Mesenchymal stem cell (in vitro differentiated cells and primary cell): Measurements from ENCODE around the gene MAN2A1.

Source experiments
- DNase-seq: peaks from one replicate; pipeline ENCODE4 v3.0.0-alpha.2; 2013
- H2AFZ ChIP-seq: one replicate; pipeline ENCODE4 v1.6.1; 2013; ENCODE audit warnings: low read depth, mild to moderate bottlenecking, control low read depth, inconsistent platforms, low read length, moderate library complexity
- H2AK5ac ChIP-seq: 2 replicates; pipeline ENCODE4 v1.6.1; 2013; ENCODE audit warnings: low read length, moderate library complexity, mild to moderate bottlenecking, inconsistent platforms; ENCODE audit not compliant: severe bottlenecking
- H2BK120ac ChIP-seq: one replicate; pipeline ENCODE4 v1.6.1; 2013; ENCODE audit warnings: low read depth, mild to moderate bottlenecking, inconsistent platforms, low read length, moderate library complexity
- H2BK12ac ChIP-seq, 2 experiments: one replicate each; pipeline ENCODE4 v1.6.1; 2013; ENCODE audit warnings: inconsistent platforms in 2 of 2, low read length in 2 of 2, mild to moderate bottlenecking in 2 of 2, moderate library complexity in 2 of 2, control low read depth in 1 of 2
- H2BK15ac ChIP-seq: one replicate; pipeline ENCODE4 v1.6.1; 2013; ENCODE audit warnings: mild to moderate bottlenecking, low read depth, inconsistent platforms; ENCODE audit not compliant: poor library complexity, severe bottlenecking
- H2BK5ac ChIP-seq: 2 replicates; pipeline ENCODE4 v1.6.1; 2013; ENCODE audit warnings: low read depth, mild to moderate bottlenecking, low read length, control low read depth, inconsistent platforms; ENCODE audit not compliant: poor library complexity, severe bottlenecking
- H3K14ac ChIP-seq, 2 experiments: one replicate each; pipeline ENCODE4 v1.6.1; 2013; ENCODE audit warnings: inconsistent platforms in 2 of 2, low read length in 2 of 2, control low read depth in 1 of 2, mild to moderate bottlenecking in 1 of 2, moderate library complexity in 1 of 2
- H3K18ac ChIP-seq, 2 experiments: one replicate each; pipeline ENCODE4 v1.6.1; 2013; ENCODE audit warnings: inconsistent platforms in 2 of 2, low read length in 2 of 2, control low read depth in 1 of 2, low read depth in 1 of 2, mild to moderate bottlenecking in 1 of 2
- H3K23ac ChIP-seq, 2 experiments: one replicate each; pipeline ENCODE4 v1.6.1; 2013; ENCODE audit warnings: inconsistent platforms in 2 of 2, low read length in 2 of 2, mild to moderate bottlenecking in 2 of 2, moderate library complexity in 2 of 2, control low read depth in 1 of 2
- H3K27ac ChIP-seq: 2 replicates; pipeline ENCODE4 v1.5.1; 2013; ENCODE audit warnings: mild to moderate bottlenecking, moderate library complexity, low read length, control low read depth, inconsistent platforms; ENCODE audit not compliant: poor library complexity, severe bottlenecking
- H3K27me3 ChIP-seq, 2 experiments: 2 replicates each; pipeline versions ENCODE4 v1.6.1 to v1.7.0; 2013; ENCODE audit warnings: low read length in 2 of 2, mild to moderate bottlenecking in 2 of 2, moderate library complexity in 2 of 2, control low read depth in 1 of 2, inconsistent platforms in 1 of 2; ENCODE audit not compliant: control insufficient read depth in 1 of 2, insufficient read depth in 1 of 2
- H3K36me3 ChIP-seq, 2 experiments: 2 replicates each; pipeline versions ENCODE4 v1.6.1 to v1.7.0; 2013; ENCODE audit warnings: low read length in 2 of 2, control low read depth in 1 of 2, inconsistent platforms in 1 of 2, low read depth in 1 of 2, mild to moderate bottlenecking in 1 of 2; ENCODE audit not compliant: insufficient read depth in 2 of 2, control insufficient read depth in 1 of 2
- H3K4ac ChIP-seq, 2 experiments: one replicate each; pipeline ENCODE4 v1.6.1; 2013; ENCODE audit warnings: inconsistent platforms in 2 of 2, low read length in 2 of 2, mild to moderate bottlenecking in 2 of 2, moderate library complexity in 2 of 2, control low read depth in 1 of 2, low read depth in 1 of 2
- H3K4me1 ChIP-seq: 2 replicates; pipeline ENCODE4 v1.6.1; 2013; ENCODE audit warnings: low read depth, low read length, control low read depth; ENCODE audit not compliant: control insufficient read depth, insufficient read depth
- H3K4me2 ChIP-seq: 2 replicates; pipeline ENCODE4 v1.6.1; 2013; ENCODE audit warnings: low read length, mild to moderate bottlenecking, inconsistent platforms; ENCODE audit not compliant: poor library complexity, severe bottlenecking
- H3K4me3 ChIP-seq, 2 experiments: 2 replicates each; pipeline versions ENCODE4 v1.5.1 to v1.7.0; 2013; ENCODE audit warnings: low read length in 2 of 2, mild to moderate bottlenecking in 2 of 2, control low read depth in 1 of 2, low read depth in 1 of 2; ENCODE audit not compliant: insufficient read depth in 1 of 2
- H3K79me1 ChIP-seq: replicated peaks from 2 replicates; pipeline ENCODE4 v1.6.1; 2013; ENCODE audit warnings: mild to moderate bottlenecking, control low read depth, low read length, inconsistent platforms; ENCODE audit not compliant: poor library complexity, severe bottlenecking
- H3K9ac ChIP-seq: 2 replicates; pipeline ENCODE4 v1.7.0; 2013; ENCODE audit warnings: mild to moderate bottlenecking, low read length, moderate library complexity
- H3K9me3 ChIP-seq: 2 replicates; pipeline ENCODE4 v1.7.0; 2013; ENCODE audit warnings: mild to moderate bottlenecking, low read length; ENCODE audit not compliant: control insufficient read depth
- H4K8ac ChIP-seq: one replicate; pipeline ENCODE4 v1.6.1; 2013; ENCODE audit warnings: inconsistent platforms, mild to moderate bottlenecking, low read length, moderate library complexity
- H4K91ac ChIP-seq: one replicate; pipeline ENCODE4 v1.6.1; 2013; ENCODE audit warnings: mild to moderate bottlenecking, low read length, inconsistent platforms
- WGBS: methylation state at CpG from one replicate; pipeline ENCODE4 v1.1.7; 2013; ENCODE audit warnings: mixed read lengths; 5-methylcytosine and 5-hydroxymethylcytosine counted together

Gene MAN2A1

DNA sequence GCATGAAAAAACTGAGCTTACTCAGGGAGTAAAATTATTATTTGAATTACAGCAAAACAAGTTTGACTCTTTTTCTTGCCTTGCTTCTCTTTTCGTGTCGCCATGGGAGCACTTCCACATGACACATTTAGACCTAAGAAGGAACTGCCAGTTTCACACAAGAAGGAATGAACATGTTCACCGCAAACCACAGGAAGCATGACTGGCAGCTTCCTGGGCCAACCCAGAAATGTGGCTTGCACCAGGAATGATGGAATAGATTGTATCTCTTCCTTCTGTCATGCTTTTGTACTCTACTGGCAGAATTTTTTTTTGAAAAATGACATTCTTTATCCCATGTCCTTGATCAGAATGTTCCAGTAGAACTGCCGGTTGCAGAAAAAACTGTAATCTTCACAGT lies 32.9 kb upstream of the MAN2A1 start:
- Histone ChIP-seq H2BK5ac (no peak overlapping the region), H3K18ac (no peak overlapping the region), H3K79me1 (no peaks in the 10 kb centered on the region), H2BK15ac (no peak overlapping the region), H3K9ac (no peak overlapping the region), H3K9me3 (no peaks in the 10 kb centered on the region), H3K27me3 (no peaks in the 10 kb centered on the region), H4K91ac (no peak overlapping the region), H3K36me3 (no peaks in the 10 kb centered on the region), H2AFZ (no peak overlapping the region), H2BK120ac (no peak overlapping the region), H3K14ac (no peak overlapping the region), H3K4me1 (peaks cover 2% of the 10 kb centered on the region), H3K4ac (no peak overlapping the region), H3K27ac (no peak overlapping the region), H4K8ac (no peak overlapping the region), H3K23ac (no peak overlapping the region), H3K4me3 (no peak overlapping the region), H2BK12ac (no peak overlapping the region), H3K4me2 (no peak overlapping the region), H2AK5ac (no peak overlapping the region)
- WGBS, result 77% methylated on average over 4 of the region's 4 CpGs
- DNase-seq, result peak; percentile 82

DNA sequence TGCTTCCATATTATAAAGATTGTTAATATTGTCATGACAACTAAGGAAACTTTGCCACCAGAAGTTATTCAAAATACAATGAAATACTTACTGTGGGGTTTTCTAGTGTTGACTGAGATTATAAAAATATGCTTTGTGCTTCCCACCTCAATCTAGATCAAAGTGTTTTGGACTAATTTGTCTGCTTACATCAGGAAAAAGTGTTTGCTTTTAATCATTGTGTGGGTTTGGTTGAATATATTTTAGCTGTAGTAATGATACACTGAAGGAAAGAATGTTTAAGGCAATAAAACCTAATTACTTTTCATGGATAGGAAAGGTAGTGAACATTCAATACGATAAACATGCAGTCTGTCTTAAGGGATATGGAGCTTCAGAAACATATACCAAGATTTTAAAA lies 29.8 kb upstream of the MAN2A1 start:
- H4K91ac ChIP-seq, result no peak overlapping the region
- H4K8ac ChIP-seq, result no peak overlapping the region
- no peak overlapping the region for H3K4ac ChIP-seq
- 100% methylated on average over 1 of the region's 1 CpG for WGBS
- H3K14ac ChIP-seq, result no peak overlapping the region
- H3K9ac ChIP-seq, result no peak overlapping the region
- no peak overlapping the region for H2BK120ac ChIP-seq
- no peak overlapping the region for H2AFZ ChIP-seq
- no peak for DNase-seq
- H3K4me3 ChIP-seq, result no peak overlapping the region
- no peaks in the 10 kb centered on the region for H3K27me3 ChIP-seq
- no peak overlapping the region for H3K27ac ChIP-seq
- H3K4me2 ChIP-seq, result no peak overlapping the region
- no peaks in the 10 kb centered on the region for H3K4me1 ChIP-seq
- H3K9me3 ChIP-seq, result no peaks in the 10 kb centered on the region
- no peak overlapping the region for H2BK5ac ChIP-seq
- no peaks in the 10 kb centered on the region for H3K36me3 ChIP-seq
- no peak overlapping the region for H2BK15ac ChIP-seq
- no peak overlapping the region for H3K23ac ChIP-seq
- no peaks in the 10 kb centered on the region for H3K79me1 ChIP-seq
- H2AK5ac ChIP-seq, result no peak overlapping the region
- H3K18ac ChIP-seq, result no peak overlapping the region
- H2BK12ac ChIP-seq, result no peak overlapping the region

DNA sequence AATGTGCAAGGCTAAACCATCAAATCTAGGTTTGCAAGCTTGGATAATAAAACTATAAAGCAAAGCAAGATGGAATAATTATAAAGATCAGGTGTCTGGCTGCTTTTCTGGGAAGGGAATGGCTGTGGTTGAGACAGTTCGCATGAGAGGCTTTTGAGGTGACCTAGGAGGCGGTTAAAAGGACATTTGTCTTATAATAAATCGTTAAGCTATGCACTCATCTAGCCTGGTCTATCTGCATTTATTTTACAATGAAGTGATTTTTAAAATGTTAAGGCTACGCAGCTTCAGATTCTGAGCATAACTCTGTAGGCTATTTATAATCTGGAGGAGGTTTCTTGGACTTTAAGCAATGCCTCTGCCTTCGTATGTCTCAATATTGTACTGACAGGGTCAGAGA lies 29.4 kb upstream of the MAN2A1 start:
- WGBS, result 96% methylated on average over 4 of the region's 5 CpGs
- no peak overlapping the region for H2BK15ac ChIP-seq
- no peak for DNase-seq

DNA sequence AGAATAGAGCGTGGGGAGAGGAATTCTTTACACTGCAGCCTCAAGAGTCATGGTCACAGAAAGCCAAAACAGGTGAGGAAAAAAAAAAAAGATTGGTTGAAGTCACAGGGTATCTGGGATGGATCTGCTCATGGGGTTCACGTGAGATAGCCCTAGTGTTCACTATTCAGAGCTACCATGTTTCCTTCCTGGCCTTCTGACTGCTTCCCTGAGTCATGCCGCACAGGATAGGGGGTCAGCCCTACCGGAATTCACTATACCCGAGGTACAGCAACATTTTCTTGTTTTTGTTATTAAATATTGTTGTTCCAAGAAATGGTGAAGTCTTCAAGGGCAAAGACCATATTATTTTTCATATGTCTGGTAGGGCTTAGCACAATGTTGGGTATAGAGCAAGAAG lies 21.5 kb upstream of the MAN2A1 start:
- Histone ChIP-seq H3K4me2 (no peak overlapping the region), H2BK5ac (no peak overlapping the region), H2AK5ac (no peak overlapping the region), H3K23ac (no peak overlapping the region), H2BK15ac (no peak overlapping the region), H4K91ac (no peak overlapping the region), H4K8ac (no peak overlapping the region), H3K4me3 (no peak overlapping the region), H3K18ac (no peak overlapping the region), H3K36me3 (no peaks in the 10 kb centered on the region), H3K4ac (no peak overlapping the region), H3K27me3 (peaks cover 0 to 3% of the 10 kb centered on the region in 2 experiments), H3K9me3 (no peaks in the 10 kb centered on the region), H3K4me1 (no peaks in the 10 kb centered on the region), H2BK12ac (no peak overlapping the region), H2AFZ (no peak overlapping the region), H3K27ac (no peak overlapping the region), H3K14ac (no peak overlapping the region), H3K9ac (no peak overlapping the region), H2BK120ac (no peak overlapping the region), H3K79me1 (no peaks in the 10 kb centered on the region)
- 91% methylated on average over 5 of the region's 5 CpGs for WGBS
- no peak for DNase-seq

More for the DNA sequence above, 29.4 kb upstream of the MAN2A1 start:
- no peak overlapping the region for H4K91ac ChIP-seq
- H3K79me1 ChIP-seq, result no peaks in the 10 kb centered on the region
- no peak overlapping the region for H3K18ac ChIP-seq
- no peak overlapping the region for H3K4me2 ChIP-seq
- no peak overlapping the region for H2AFZ ChIP-seq
- no peaks in the 10 kb centered on the region for H3K36me3 ChIP-seq
- H4K8ac ChIP-seq, result no peak overlapping the region
- H3K27me3 ChIP-seq, result no peaks in the 10 kb centered on the region
- H3K9me3 ChIP-seq, result no peaks in the 10 kb centered on the region
- H2BK12ac ChIP-seq, result no peak overlapping the region
- H3K4me1 ChIP-seq, result no peaks in the 10 kb centered on the region
- H2BK120ac ChIP-seq, result no peak overlapping the region
- H3K14ac ChIP-seq, result no peak overlapping the region
- H3K23ac ChIP-seq, result no peak overlapping the region
- no peak overlapping the region for H2AK5ac ChIP-seq
- H2BK5ac ChIP-seq, result no peak overlapping the region
- H3K4me3 ChIP-seq, result no peak overlapping the region
- H3K27ac ChIP-seq, result no peak overlapping the region
- no peak overlapping the region for H3K9ac ChIP-seq
- no peak overlapping the region for H3K4ac ChIP-seq
